CD14-positive monocyte (primary cell): ENCODE data around the gene JAKMIP2. TPM values are rescaled to one million over a fixed set of nuclear protein-coding genes. Genes with fewer than 3 reads are reported as not detected.

Experiments used
- DNase-seq, 3 donors: peaks; one replicate each; pipeline ENCODE4 v3.0.0-alpha.2; 2011 to 2022
- H2AFZ ChIP-seq: 2 replicates; pipeline ENCODE4 v1.6.0; 2012; ENCODE audit warnings: mild to moderate bottlenecking, low read depth, low read length, inconsistent platforms; ENCODE audit not compliant: insufficient read depth, poor library complexity, severe bottlenecking
- H3K27ac ChIP-seq, 2 donors: 1 replicate in 1 of 2; 2 replicates in 1 of 2; pipeline ENCODE4 v1.5.1; 2012 to 2013; ENCODE audit warnings: low read length in 2 of 2, control low read depth in 1 of 2, inconsistent platforms in 1 of 2, low read depth in 1 of 2, mild to moderate bottlenecking in 1 of 2
- H3K27me3 ChIP-seq, 2 donors: one replicate each; pipeline versions ENCODE4 v1.6.0 to v1.6.1; 2011 to 2013; ENCODE audit warnings: low read length in 2 of 2; ENCODE audit not compliant: control insufficient read depth in 2 of 2, insufficient read depth in 2 of 2
- H3K36me3 ChIP-seq, 2 donors: replicated peaks in 1 of 2; 1 replicate in 1 of 2; 2 replicates in 1 of 2; pipeline versions ENCODE4 v1.5.1 to v1.6.1; 2012 to 2013; ENCODE audit warnings: low read length in 2 of 2, control low read depth in 1 of 2, inconsistent platforms in 1 of 2, mild to moderate bottlenecking in 1 of 2; ENCODE audit not compliant: insufficient read depth in 2 of 2, control insufficient read depth in 1 of 2
- H3K4me1 ChIP-seq, 2 donors: 1 replicate in 1 of 2; 2 replicates in 1 of 2; pipeline versions ENCODE4 v1.5.1 to v1.6.1; 2012 to 2013; ENCODE audit warnings: low read length in 2 of 2, control low read depth in 1 of 2, inconsistent platforms in 1 of 2, mild to moderate bottlenecking in 1 of 2, moderate library complexity in 1 of 2; ENCODE audit not compliant: insufficient read depth in 2 of 2, control insufficient read depth in 1 of 2
- H3K4me2 ChIP-seq: replicated peaks from 2 replicates; pipeline ENCODE3; 2012; ENCODE audit warnings: low read length, moderate library complexity, mild to moderate bottlenecking; ENCODE audit not compliant: poor library complexity, severe bottlenecking; ENCODE audit errors: extremely low read depth
- H3K4me3 ChIP-seq, 3 experiments: fragments of 200-600 bp in 1 of 3; sonication (generic) in 1 of 3; replicated peaks in 1 of 3; 1 replicate in 2 of 3; 2 replicates in 1 of 3; pipeline ENCODE4 v1.5.1; 2011 to 2013; ENCODE audit warnings: low read length in 3 of 3, mild to moderate bottlenecking in 3 of 3, control low read depth in 2 of 3, low read depth in 2 of 3, inconsistent platforms in 1 of 3, moderate library complexity in 1 of 3
- H3K79me2 ChIP-seq: 2 replicates; pipeline ENCODE4 v1.6.0; 2012; ENCODE audit warnings: mild to moderate bottlenecking, control low read depth, inconsistent platforms, low read length, moderate library complexity; ENCODE audit not compliant: insufficient read depth
- H3K9ac ChIP-seq: 2 replicates; pipeline ENCODE4 v1.6.0; 2017; ENCODE audit warnings: low read length, mild to moderate bottlenecking; ENCODE audit not compliant: insufficient read depth, poor library complexity, severe bottlenecking
- H3K9me3 ChIP-seq, 2 donors: replicated peaks in 1 of 2; 1 replicate in 1 of 2; 2 replicates in 1 of 2; pipeline versions ENCODE4 v1.5.1 to v1.6.1; 2012 to 2013; ENCODE audit warnings: low read length in 2 of 2, control low read depth in 1 of 2; ENCODE audit not compliant: control insufficient read depth in 1 of 2, insufficient read depth in 1 of 2
- H4K20me1 ChIP-seq: 2 replicates; pipeline ENCODE4 v1.6.0; 2012; ENCODE audit warnings: mild to moderate bottlenecking, low read length, control low read depth, moderate library complexity; ENCODE audit not compliant: insufficient read depth
- H3K27ac Mint-ChIP-seq, 7 donors: one replicate each; pipeline ENCODE4 v1.8.0; 2020; ENCODE audit warnings: mild to moderate bottlenecking in 7 of 7, mixed read lengths in 7 of 7, moderate library complexity in 6 of 7, inconsistent platforms in 2 of 7
- H3K27me3 Mint-ChIP-seq, 3 donors: one replicate each; pipeline ENCODE4 v1.8.0; 2021 to 2022; ENCODE audit warnings: low read depth in 3 of 3, mild to moderate bottlenecking in 3 of 3, mixed read lengths in 3 of 3, moderate library complexity in 3 of 3, inconsistent platforms in 1 of 3
- H3K36me3 Mint-ChIP-seq, 2 donors: one replicate each; pipeline ENCODE4 v1.8.0; 2020; ENCODE audit warnings: mixed read lengths in 2 of 2, inconsistent platforms in 1 of 2, mild to moderate bottlenecking in 1 of 2
- H3K4me1 Mint-ChIP-seq: one replicate; pipeline ENCODE4 v1.8.0; 2020; ENCODE audit warnings: mild to moderate bottlenecking, mixed read lengths
- H3K4me3 Mint-ChIP-seq, 2 donors: one replicate each; pipeline ENCODE4 v1.8.0; 2020; ENCODE audit warnings: mild to moderate bottlenecking in 2 of 2, mixed read lengths in 2 of 2, moderate library complexity in 1 of 2
- H3K9me3 Mint-ChIP-seq, 7 donors: one replicate each; pipeline ENCODE4 v1.8.0; 2020 to 2022; ENCODE audit warnings: mixed read lengths in 7 of 7, mild to moderate bottlenecking in 6 of 7, moderate library complexity in 6 of 7, inconsistent platforms in 2 of 7
- CTCF ChIP-seq: fragments of 200-600 bp; IDR thresholded peaks from one replicate; pipeline ENCODE4 v1.8.0; 2022; ENCODE audit warnings: antibody characterized with exemption, mild to moderate bottlenecking
- WGBS: methylation state at CpG from one replicate; pipeline ENCODE4 v1.1.5; 2013; ENCODE audit warnings: missing lambda C conversion rate; ENCODE audit not compliant: insufficient coverage; 5-methylcytosine and 5-hydroxymethylcytosine counted together
- intact Hi-C, 2 donors: fragments of 100-400 bp; cut with micrococcal nuclease; formaldehyde crosslinking; loops; one replicate each; pipeline versions ENCODE4 v1.15.0 to v1.15.1; 2023
- polyA plus RNA-seq, 3 donors: library from polyadenylated mRNA; depleted of rRNA in 1 of 3; unstranded in 2 of 3; stranded (reverse) in 1 of 3; fragments of 300-500 nt in 2 of 3; fragments of >200 nt in 1 of 3; fragmentation: Illumina TruSeq in 2 of 3; gene quantifications; 1 replicate in 2 of 3; 2 replicates in 1 of 3; pipeline ENCODE4 v1.2.3, GENCODE V29; 2012 to 2021

The JAKMIP2 gene
- polyA plus RNA-seq, 3 donors, result 0.02 TPM; not detected in 2

GRCh38 chr5:147573211-147573610 is 209.3 kb downstream of the JAKMIP2 start:
- no peaks in the 10 kb centered on the region for H3K79me2 ChIP-seq
- no peaks in the 10 kb centered on the region for H3K9me3 ChIP-seq
- no peak overlapping the region for H2AFZ ChIP-seq
- no peak overlapping the region for H3K4me3 ChIP-seq
- no peaks in the 10 kb centered on the region for H3K27me3 ChIP-seq
- H3K4me1 ChIP-seq, result no peaks in the 10 kb centered on the region
- no peak for TF ChIP-seq CTCF
- WGBS, result no CpG with 5 or more reads among the region's 1 CpG
- H3K9ac ChIP-seq, result no peak overlapping the region
- no peaks in the 10 kb centered on the region for H3K36me3 ChIP-seq
- Mint-ChIP-seq H3K4me3 (no peak overlapping the region), H3K4me1 (no peaks in the 10 kb centered on the region), H3K9me3 (no peaks in the 10 kb centered on the region), H3K27me3 (no peaks in the 10 kb centered on the region), H3K36me3 (no peaks in the 10 kb centered on the region), H3K27ac (no peak overlapping the region)
- no peaks in the 10 kb centered on the region for H4K20me1 ChIP-seq
- no peak overlapping the region for H3K4me2 ChIP-seq
- intact Hi-C loops, result no loop called here
- H3K27ac ChIP-seq, result no peak overlapping the region
- DNase-seq, result no peak

GRCh38 chr5:147568710-147569406 is 213.7 kb downstream of the JAKMIP2 start:
- H3K9me3 ChIP-seq, result no peaks in the 10 kb centered on the region

More at GRCh38 chr5:147568710-147569406, 213.7 kb downstream of the JAKMIP2 start:
- Histone ChIP-seq H3K27me3 (no peaks in the 10 kb centered on the region), H3K4me2 (no peak overlapping the region), H2AFZ (no peak overlapping the region), H4K20me1 (no peaks in the 10 kb centered on the region), H3K79me2 (no peaks in the 10 kb centered on the region), H3K27ac (no peak overlapping the region), H3K36me3 (no peaks in the 10 kb centered on the region), H3K4me3 (no peak overlapping the region), H3K9ac (no peak overlapping the region), H3K4me1 (no peaks in the 10 kb centered on the region)
- WGBS, result 90% methylated on average over 6 of the region's 9 CpGs
- Mint-ChIP-seq H3K9me3 (no peaks in the 10 kb centered on the region), H3K27me3 (peaks cover 0 to 2% (median 0%) of the 10 kb centered on the region in 3 donors), H3K4me3 (no peak overlapping the region), H3K27ac (no peak overlapping the region), H3K4me1 (no peaks in the 10 kb centered on the region), H3K36me3 (no peaks in the 10 kb centered on the region)
- intact Hi-C loops, result no loop called here
- DNase-seq, result no peak
- TF ChIP-seq CTCF, result no peak
